ENCODE measurements around the gene CDC73. TPM values are rescaled to one million over a fixed set of nuclear protein-coding genes. Genes with fewer than 3 reads are reported as not detected.
"Not testable (repeated sequence)": the region's sequence is repeated elsewhere in the genome, so short reads cannot be mapped to it uniquely, and the experiment has no call there.

CDC73 gene
- total RNA-seq, 2 experiments from 2014 or later, result 51.8 to 53.8 TPM

DNA sequence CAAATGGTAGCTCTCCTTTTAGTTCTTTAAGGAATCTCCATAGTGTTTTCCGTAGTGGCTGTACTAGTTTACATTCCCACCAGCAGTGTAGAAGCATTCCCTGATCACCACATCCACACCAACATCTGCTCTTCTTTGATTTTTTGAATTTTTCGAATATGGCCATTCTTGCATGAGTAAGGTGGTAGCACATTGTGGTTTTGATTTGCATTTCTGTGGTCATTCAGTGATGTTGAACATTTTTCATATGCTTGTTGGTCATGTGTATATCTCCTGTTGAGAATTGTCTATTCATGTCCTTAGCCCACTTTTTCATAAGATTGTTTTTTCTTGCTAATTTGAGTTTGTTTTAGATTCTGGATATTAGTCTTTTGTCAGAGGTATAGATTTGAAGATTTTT is 149.2 kb downstream of the CDC73 start:
- ATAC-seq (no peak), DNase-seq (no peak)
- peaks cover 5% of the 10 kb centered on the region for H3K9me3 Mint-ChIP-seq (ENCODE audit: insufficient read depth)
- no peaks in the 10 kb centered on the region for H3K27me3 Mint-ChIP-seq (ENCODE audit: low read depth)
- no peak overlapping the region for H3K4me3 Mint-ChIP-seq
- ChIA-PET POLR2A (no interaction called here), CTCF (no interaction called here)
- H3K36me3 Mint-ChIP-seq (ENCODE audit: low read depth), result peaks cover 37% of the 10 kb centered on the region
- peaks cover 6% of the 10 kb centered on the region for H3K4me1 Mint-ChIP-seq (ENCODE audit: low read depth)
- no peak overlapping the region for H3K27ac Mint-ChIP-seq

GRCh38 chr1:193275773-193276172 is 153.9 kb downstream of the CDC73 start:
- ChIA-PET CTCF (no interaction called here), POLR2A (no interaction called here)
- peaks cover 41% of the 10 kb centered on the region for H3K36me3 Mint-ChIP-seq (ENCODE audit: low read depth)
- peaks cover 6% of the 10 kb centered on the region for H3K4me1 Mint-ChIP-seq (ENCODE audit: low read depth)
- no peak overlapping the region for H3K27ac Mint-ChIP-seq
- no peaks in the 10 kb centered on the region for H3K27me3 Mint-ChIP-seq (ENCODE audit: low read depth)
- peaks cover 5% of the 10 kb centered on the region for H3K9me3 Mint-ChIP-seq (ENCODE audit: insufficient read depth)
- no peak overlapping the region for H3K4me3 Mint-ChIP-seq
- DNase-seq, result no peak
- ATAC-seq, result no peak

DNA sequence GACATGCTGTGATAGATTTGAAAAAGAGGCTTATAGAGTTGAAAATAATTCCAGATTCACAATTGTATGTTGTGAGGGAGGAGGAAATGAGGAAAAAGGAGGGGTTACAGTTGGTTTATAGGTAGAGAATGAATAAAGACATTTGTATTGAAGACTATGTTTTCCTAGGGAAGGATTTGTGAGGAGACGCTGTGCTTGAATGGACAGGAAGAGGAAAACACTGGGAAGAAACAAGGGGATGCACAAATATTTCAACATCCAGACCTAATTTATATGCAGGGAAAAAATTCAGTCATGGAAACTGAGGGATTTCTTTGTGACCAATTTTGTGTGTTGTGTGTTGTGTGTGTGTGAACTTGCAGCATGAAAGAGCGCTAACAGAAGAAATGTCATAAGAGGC is 157.1 kb downstream of the CDC73 start:
- no peak for DNase-seq
- no peaks in the 10 kb centered on the region for H3K9me3 Mint-ChIP-seq (ENCODE audit: insufficient read depth)
- POLR2A ChIA-PET, result no interaction called here
- H3K27me3 Mint-ChIP-seq (ENCODE audit: low read depth), result no peaks in the 10 kb centered on the region
- no peak overlapping the region for H3K27ac Mint-ChIP-seq
- CTCF ChIA-PET, result no interaction called here
- no peak for ATAC-seq
- H3K4me1 Mint-ChIP-seq (ENCODE audit: low read depth), result peaks cover 6% of the 10 kb centered on the region
- H3K36me3 Mint-ChIP-seq (ENCODE audit: low read depth), result peaks cover 17% of the 10 kb centered on the region
- H3K4me3 Mint-ChIP-seq, result no peak overlapping the region

GRCh38 chr1:193281894-193282293 is 160.1 kb downstream of the CDC73 start:
- Mint-ChIP-seq H3K4me3 (no peak overlapping the region), H3K9me3 (ENCODE audit: insufficient read depth) (no peaks in the 10 kb centered on the region), H3K36me3 (ENCODE audit: low read depth) (peaks cover 2% of the 10 kb centered on the region), H3K27ac (no peak overlapping the region), H3K4me1 (ENCODE audit: low read depth) (peaks cover 9% of the 10 kb centered on the region), H3K27me3 (ENCODE audit: low read depth) (no peaks in the 10 kb centered on the region)
- DNase-seq, result no peak
- CTCF ChIA-PET, result no interaction called here
- ATAC-seq, result no peak
- POLR2A ChIA-PET, result no interaction called here

- Mint-ChIP-seq H3K9me3 (ENCODE audit: insufficient read depth) (no peaks in the 10 kb centered on the region), H3K36me3 (ENCODE audit: low read depth) (peaks cover 2% of the 10 kb centered on the region), H3K4me1 (ENCODE audit: low read depth) (peaks cover 9% of the 10 kb centered on the region), H3K27ac (no peak overlapping the region), H3K27me3 (ENCODE audit: low read depth) (no peaks in the 10 kb centered on the region), H3K4me3 (no peak overlapping the region)
- ChIA-PET POLR2A (no interaction called here), CTCF (interaction anchor here (1.1 to 1.2 kb wide), 2 partner anchors 20 to 29 kb away, joined by 3 to 4 read pairs; no protein-coding TSS in a partner anchor)
- ATAC-seq (no peak), DNase-seq (no peak)
Measured at GRCh38 chr1:193283016-193283415, 161.2 kb downstream of the CDC73 start.

- Mint-ChIP-seq H3K4me3 (no peak overlapping the region), H3K27ac (no peak overlapping the region), H3K27me3 (ENCODE audit: low read depth) (peaks cover under 1% of the 10 kb centered on the region), H3K9me3 (ENCODE audit: insufficient read depth) (no peaks in the 10 kb centered on the region), H3K4me1 (ENCODE audit: low read depth) (peaks cover 9% of the 10 kb centered on the region), H3K36me3 (ENCODE audit: low read depth) (peaks cover 2% of the 10 kb centered on the region)
- ChIA-PET POLR2A (no interaction called here), CTCF (interaction anchor here (1.2 kb wide), 1 partner anchor 30 kb away, joined by 4 read pairs; no protein-coding TSS in a partner anchor)
- ATAC-seq (no peak), DNase-seq (no peak)
Measured at GRCh38 chr1:193284219-193284618, 162.4 kb downstream of the CDC73 start.

DNA sequence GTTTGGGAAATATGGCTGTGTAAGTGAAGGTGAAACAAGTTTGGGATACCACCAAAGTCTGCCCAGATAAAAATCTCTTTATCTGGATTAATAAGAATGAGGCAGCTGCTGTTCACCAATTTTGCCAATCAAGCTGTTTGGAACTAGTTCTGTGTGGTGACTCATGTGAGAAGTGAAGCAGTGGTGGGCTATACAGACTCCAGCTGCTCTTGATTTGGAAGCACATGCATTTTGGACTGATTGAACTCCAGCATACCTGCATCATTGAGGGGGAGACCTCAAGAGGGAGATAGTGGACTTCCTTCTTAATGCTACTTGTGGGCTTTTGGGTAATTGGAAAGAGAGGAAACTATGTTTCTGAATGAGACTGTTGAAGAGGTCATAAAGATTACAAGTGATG is 163.8 kb downstream of the CDC73 start:
- no peaks in the 10 kb centered on the region for H3K36me3 Mint-ChIP-seq (ENCODE audit: low read depth)
- ChIA-PET POLR2A (no interaction called here), CTCF (no interaction called here)
- ATAC-seq (no peak), DNase-seq (no peak)
- H3K4me1 Mint-ChIP-seq (ENCODE audit: low read depth), result peaks cover 9% of the 10 kb centered on the region
- H3K9me3 Mint-ChIP-seq (ENCODE audit: insufficient read depth), result no peaks in the 10 kb centered on the region
- H3K27me3 Mint-ChIP-seq (ENCODE audit: low read depth), result peaks cover 2% of the 10 kb centered on the region
- no peak overlapping the region for H3K27ac Mint-ChIP-seq
- no peak overlapping the region for H3K4me3 Mint-ChIP-seq

- H3K27ac Mint-ChIP-seq; H3K4me3 Mint-ChIP-seq; DNase-seq; H3K9me3 Mint-ChIP-seq (ENCODE audit: insufficient read depth); ATAC-seq; H3K4me1 Mint-ChIP-seq (ENCODE audit: low read depth); POLR2A ChIA-PET; H3K27me3 Mint-ChIP-seq (ENCODE audit: low read depth); CTCF ChIA-PET; H3K36me3 Mint-ChIP-seq (ENCODE audit: low read depth): not testable (repeated sequence)
Measured at GRCh38 chr1:193288548-193289080, 166.8 kb downstream of the CDC73 start.

DNA sequence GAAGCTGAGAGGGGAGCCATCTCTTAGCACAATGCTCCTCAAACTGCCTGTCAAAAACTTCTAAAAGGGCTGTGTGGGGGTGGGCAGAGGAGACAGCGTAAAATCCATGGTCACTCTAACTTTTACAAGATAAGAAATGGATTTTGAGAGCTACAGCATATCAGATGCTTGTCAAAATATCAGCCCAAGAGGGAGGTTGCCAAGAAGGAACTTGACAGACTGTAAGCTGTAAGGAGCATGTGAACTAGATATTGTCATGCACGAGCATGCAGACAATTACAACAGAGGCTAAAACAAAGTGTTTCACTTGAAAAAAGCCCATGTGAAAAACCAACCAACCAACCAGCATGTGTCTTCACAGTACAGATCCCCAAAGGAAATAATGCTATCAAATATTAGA is 171.9 kb downstream of the CDC73 start:
- H3K27ac Mint-ChIP-seq, result no peak overlapping the region

GRCh38 chr1:193299038-193299437 is 177.2 kb downstream of the CDC73 start:
- ChIA-PET CTCF (no interaction called here), POLR2A (no interaction called here)
- no peak for DNase-seq
- H3K27me3 Mint-ChIP-seq (ENCODE audit: low read depth), result no peaks in the 10 kb centered on the region
- H3K4me3 Mint-ChIP-seq, result no peak overlapping the region
- no peaks in the 10 kb centered on the region for H3K36me3 Mint-ChIP-seq (ENCODE audit: low read depth)
- H3K9me3 Mint-ChIP-seq (ENCODE audit: insufficient read depth), result no peaks in the 10 kb centered on the region
- no peaks in the 10 kb centered on the region for H3K4me1 Mint-ChIP-seq (ENCODE audit: low read depth)
- H3K27ac Mint-ChIP-seq, result no peak overlapping the region
- no peak for ATAC-seq

More for the DNA sequence above, 171.9 kb downstream of the CDC73 start:
- Mint-ChIP-seq H3K27me3 (ENCODE audit: low read depth) (peaks cover 2% of the 10 kb centered on the region), H3K4me3 (no peak overlapping the region), H3K36me3 (ENCODE audit: low read depth) (no peaks in the 10 kb centered on the region), H3K9me3 (ENCODE audit: insufficient read depth) (no peaks in the 10 kb centered on the region), H3K4me1 (ENCODE audit: low read depth) (no peaks in the 10 kb centered on the region)
- ATAC-seq, result no peak
- ChIA-PET CTCF (no interaction called here), POLR2A (no interaction called here)
- no peak for DNase-seq

DNA sequence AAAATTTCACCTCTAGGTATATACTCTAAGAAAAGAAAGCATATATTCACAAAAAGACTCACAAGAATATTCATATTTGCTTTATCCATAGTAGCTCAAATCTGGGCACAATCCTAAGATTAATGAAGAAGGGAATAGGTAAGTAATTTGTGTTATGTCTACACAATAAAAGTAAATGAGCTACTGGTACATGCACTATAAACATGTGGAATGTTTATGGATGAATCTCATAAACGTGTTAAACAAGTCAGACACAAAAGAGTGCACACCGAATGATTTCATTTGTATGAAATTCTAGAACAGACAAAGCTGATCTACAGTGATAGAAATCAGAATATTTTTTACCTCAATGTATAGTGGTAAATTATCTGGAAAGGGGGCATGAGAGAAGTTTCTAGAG is 179.9 kb downstream of the CDC73 start:
- no peak overlapping the region for H3K4me3 Mint-ChIP-seq
- no peaks in the 10 kb centered on the region for H3K36me3 Mint-ChIP-seq (ENCODE audit: low read depth)
- ATAC-seq, result no peak
- H3K27ac Mint-ChIP-seq, result no peak overlapping the region
- no peaks in the 10 kb centered on the region for H3K27me3 Mint-ChIP-seq (ENCODE audit: low read depth)
- H3K9me3 Mint-ChIP-seq (ENCODE audit: insufficient read depth), result no peaks in the 10 kb centered on the region
- no peak for DNase-seq
- H3K4me1 Mint-ChIP-seq (ENCODE audit: low read depth), result no peaks in the 10 kb centered on the region
- ChIA-PET CTCF (no interaction called here), POLR2A (no interaction called here)

DNA sequence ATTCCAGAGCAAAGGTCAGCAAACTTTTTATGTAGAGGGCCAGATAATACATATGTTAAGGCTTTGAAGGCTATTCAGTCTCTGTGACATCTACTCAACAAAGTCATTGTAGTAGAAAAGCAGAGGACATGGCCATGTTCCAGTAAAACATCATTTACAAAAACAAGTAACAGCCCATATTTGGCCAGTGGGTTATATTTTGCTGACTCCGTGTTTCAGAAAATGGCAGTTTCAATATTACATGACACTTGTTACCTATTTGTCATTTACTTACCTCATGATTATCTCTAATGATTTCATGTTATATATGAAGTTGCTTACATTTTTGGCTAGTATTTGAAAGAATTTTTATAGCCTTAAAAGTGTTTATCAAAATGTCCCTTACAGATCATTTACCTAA is 182.0 kb downstream of the CDC73 start:
- ATAC-seq (no peak), DNase-seq (no peak)
- no peak overlapping the region for H3K27ac Mint-ChIP-seq

More for the DNA sequence above, 182.0 kb downstream of the CDC73 start:
- no peaks in the 10 kb centered on the region for H3K27me3 Mint-ChIP-seq (ENCODE audit: low read depth)
- POLR2A ChIA-PET, result no interaction called here
- no peaks in the 10 kb centered on the region for H3K9me3 Mint-ChIP-seq (ENCODE audit: insufficient read depth)
- H3K4me3 Mint-ChIP-seq, result no peak overlapping the region
- H3K36me3 Mint-ChIP-seq (ENCODE audit: low read depth), result no peaks in the 10 kb centered on the region
- H3K4me1 Mint-ChIP-seq (ENCODE audit: low read depth), result no peaks in the 10 kb centered on the region
- CTCF ChIA-PET, result no interaction called here

Data from activated CD8-positive, alpha-beta T cell treated with anti-CD3 and anti-CD28 coated beads, Interleukin-2, amount 10 ng/mL, durations not matched to agents 7 days and 5 days (primary cell).